Ovary (tissue), 3 donors: ENCODE measurements around the gene SF1.

Experiments used
- CTCF ChIP-seq, 3 donors: fragments of 450-650 bp in 2 of 3; fragments of 200-600 bp in 1 of 3; IDR thresholded peaks; one replicate each; pipeline versions ENCODE4 v1.5.1 to v1.8.0; 2016 to 2022; ENCODE audit warnings: antibody characterized with exemption in 3 of 3, mild to moderate bottlenecking in 1 of 3
- POLR2A ChIP-seq: fragments of 450-650 bp; IDR thresholded peaks from one replicate; pipeline ENCODE4 v1.6.1; 2017; ENCODE audit warnings: antibody characterized with exemption, mild to moderate bottlenecking, moderate library complexity
- donor health status: DM: no; HTN: no; CAD: no.

GRCh38 chr11:64736654-64737053 lies 41.7 kb downstream of the SF1 start:
- TF ChIP-seq CTCF (IDR thresholded peaks at IDR 0.05) = no peak
- TF ChIP-seq POLR2A = no peak
